GM12872 (cell line): ENCODE data around the gene AKIRIN2.

Source experiments
- TF ChIP-seq, protein P1 (sequence below): IDR thresholded peaks from 3 replicates; pipeline ENCODE4 v1.5.1; 2011; ENCODE audit warnings: low read depth, mild to moderate bottlenecking, low read length, moderate library complexity; ENCODE audit not compliant: insufficient read depth

Gene AKIRIN2

DNA sequence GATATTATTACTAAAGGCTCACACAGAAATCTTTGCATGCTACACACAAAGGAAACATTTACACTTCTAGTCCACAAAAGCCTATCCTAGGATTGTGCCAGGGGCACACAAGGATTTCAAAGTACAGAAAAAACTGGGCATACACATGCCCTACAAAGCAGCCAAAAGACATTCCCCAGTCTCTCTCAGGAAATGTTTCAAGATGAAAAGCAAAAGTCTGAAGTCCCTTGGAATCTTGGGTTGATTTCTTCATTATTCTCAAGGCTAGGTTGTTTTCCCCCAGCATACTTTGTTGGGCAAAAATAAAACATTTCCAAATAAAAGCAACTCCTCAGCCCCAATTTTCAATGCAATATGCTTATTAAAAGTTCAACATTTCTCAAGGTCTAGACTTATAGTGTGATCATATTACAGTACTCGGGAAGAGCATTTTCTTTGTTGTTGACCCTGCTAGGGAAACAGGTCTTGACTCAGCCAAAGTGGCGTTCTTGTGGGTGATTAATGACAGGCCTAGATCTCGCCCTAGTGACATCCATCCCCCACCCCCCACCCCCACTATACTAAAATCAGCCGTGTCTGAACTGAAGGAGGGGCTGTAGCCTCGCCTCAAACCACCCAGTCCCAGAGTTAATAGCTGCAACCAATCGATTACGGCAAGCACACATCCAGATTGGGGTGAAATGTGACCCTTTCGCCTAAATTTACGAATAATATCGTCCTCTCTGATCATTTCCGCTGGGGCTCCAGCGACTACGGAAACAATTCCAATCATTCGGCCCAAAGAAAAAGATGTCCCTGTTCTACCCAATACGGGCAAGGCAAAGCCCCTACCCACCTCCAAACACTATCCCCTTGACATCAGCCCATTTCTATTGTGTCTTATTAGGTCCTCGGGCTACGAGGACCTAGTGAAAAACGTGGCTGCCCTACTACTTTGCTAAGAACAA is 1.4 kb downstream of the AKIRIN2 start:
- TF ChIP-seq, protein P1, sequence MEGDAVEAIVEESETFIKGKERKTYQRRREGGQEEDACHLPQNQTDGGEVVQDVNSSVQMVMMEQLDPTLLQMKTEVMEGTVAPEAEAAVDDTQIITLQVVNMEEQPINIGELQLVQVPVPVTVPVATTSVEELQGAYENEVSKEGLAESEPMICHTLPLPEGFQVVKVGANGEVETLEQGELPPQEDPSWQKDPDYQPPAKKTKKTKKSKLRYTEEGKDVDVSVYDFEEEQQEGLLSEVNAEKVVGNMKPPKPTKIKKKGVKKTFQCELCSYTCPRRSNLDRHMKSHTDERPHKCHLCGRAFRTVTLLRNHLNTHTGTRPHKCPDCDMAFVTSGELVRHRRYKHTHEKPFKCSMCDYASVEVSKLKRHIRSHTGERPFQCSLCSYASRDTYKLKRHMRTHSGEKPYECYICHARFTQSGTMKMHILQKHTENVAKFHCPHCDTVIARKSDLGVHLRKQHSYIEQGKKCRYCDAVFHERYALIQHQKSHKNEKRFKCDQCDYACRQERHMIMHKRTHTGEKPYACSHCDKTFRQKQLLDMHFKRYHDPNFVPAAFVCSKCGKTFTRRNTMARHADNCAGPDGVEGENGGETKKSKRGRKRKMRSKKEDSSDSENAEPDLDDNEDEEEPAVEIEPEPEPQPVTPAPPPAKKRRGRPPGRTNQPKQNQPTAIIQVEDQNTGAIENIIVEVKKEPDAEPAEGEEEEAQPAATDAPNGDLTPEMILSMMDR, result no peak

DNA sequence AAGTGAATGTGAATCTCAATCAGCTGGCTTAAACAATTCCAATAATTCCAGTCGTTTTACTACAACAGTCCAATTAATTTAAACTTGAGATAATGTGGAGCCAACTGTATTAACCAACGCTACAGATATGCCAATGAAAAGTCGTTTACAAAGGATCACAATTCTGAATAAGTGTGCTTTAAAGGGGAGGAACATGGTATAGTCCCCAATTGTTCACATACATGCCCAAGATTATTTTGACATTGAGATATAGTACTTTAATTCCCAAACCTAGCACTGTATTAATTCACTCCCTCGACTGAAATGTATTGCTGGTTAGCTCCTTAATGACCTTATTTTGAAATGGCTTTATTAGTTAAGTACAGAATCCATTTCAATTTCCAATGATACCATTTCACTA is 2.5 kb downstream of the AKIRIN2 start:
- TF ChIP-seq, protein P1, result no peak

DNA sequence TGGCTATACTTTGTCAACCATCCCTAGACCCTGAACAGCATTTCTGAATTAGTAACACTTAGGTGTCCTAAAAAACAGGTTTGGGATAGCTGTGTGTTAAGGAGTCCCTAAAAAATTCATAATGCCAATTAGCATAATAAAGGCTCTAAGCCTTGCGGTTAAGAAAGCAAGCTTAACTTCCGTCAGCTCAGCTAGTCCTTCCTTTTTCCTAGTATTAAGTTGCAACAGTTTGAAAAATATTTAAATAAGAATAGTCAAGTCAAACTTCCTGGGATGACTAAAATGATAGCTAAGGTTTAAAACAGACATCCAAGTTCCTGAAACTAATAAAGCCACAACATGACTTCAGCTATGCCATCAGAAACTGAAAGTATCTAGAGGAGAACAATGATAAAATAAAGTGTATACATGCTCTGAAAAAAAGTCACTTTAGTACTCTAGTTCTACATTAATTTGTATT is 3.5 kb downstream of the AKIRIN2 start:
- TF ChIP-seq, protein P1, result no peak

DNA sequence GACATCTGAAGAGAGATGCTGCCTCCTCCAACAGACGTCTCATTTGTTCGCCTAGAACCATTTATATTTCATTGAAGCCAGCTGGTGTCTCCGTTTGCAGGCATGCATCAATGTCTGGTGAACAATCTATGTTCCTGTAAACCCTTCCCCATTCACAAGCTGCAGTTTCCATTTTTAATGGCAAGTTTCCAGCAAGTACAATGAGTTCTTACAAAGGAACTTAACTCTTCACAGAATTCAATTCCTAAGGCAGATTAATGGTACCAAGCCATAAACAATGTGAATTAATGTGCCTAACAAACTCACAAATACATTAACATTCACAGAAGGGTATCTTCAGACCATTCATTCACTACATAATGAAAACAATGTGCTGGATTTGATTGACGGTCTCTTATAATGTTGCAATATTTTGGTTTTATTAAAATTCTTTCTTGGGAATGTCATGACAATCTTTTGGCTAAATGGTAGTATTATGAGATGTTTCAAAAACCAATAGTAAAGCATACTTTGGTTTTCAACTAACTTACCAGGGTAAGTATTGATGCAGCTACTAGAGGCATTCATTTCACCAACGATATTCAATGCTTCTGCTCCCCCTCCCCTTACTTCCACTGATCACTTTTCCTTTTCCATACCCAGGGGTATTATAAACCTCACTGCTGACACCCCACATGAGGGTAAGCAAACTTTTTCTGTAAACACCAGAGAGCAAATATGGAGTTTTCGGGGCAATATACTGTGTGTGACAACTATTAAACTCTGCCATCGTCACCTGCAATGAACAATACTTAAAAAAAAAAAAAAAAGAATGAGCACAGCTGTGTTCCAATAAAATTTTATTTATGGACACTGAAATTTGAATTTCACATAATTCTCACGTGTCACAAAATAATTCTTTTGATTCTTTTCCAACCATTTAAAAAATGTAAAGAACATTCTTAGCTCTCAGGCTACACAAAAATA is 4.2 kb downstream of the AKIRIN2 start:
- TF ChIP-seq, protein P1, result no peak

DNA sequence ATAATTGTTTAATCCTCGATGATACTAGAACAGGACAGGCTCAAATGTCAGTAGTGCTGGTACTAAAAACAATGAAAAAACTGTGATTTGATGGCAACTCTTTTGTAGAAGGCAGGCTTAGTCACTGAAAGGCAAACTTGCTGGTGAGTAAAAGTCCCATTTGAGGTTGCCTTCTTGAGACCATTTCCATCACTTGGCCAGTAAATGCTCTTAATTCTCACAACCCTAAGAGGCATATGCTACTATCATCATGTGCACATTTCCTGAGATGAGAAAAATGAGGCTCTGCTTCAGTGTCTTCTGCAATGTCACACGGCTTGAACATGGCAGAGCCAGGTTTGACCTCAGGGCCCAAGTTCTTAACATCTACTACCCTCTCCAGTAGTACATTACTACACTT is 9.9 kb downstream of the AKIRIN2 start:
- TF ChIP-seq, protein P1, result no peak

DNA sequence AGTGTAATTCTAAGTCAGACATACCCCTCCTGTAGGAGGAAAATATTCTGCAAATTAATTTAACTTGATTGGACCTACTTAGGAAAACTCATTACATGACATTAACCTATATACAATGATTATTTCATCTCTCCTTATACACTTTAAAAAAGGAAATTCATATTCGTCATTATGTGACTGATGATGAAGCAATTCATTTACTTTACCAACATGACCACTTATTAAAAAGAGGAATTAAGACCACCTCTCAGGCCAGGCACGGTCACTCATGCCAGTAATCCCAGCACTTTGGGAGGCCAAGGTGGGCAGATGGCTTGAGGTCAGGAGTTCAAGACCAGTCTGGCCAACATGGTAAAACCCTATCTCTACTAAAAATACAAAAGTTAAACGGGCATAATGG is 11.6 kb downstream of the AKIRIN2 start:
- TF ChIP-seq, protein P1, result no peak

DNA sequence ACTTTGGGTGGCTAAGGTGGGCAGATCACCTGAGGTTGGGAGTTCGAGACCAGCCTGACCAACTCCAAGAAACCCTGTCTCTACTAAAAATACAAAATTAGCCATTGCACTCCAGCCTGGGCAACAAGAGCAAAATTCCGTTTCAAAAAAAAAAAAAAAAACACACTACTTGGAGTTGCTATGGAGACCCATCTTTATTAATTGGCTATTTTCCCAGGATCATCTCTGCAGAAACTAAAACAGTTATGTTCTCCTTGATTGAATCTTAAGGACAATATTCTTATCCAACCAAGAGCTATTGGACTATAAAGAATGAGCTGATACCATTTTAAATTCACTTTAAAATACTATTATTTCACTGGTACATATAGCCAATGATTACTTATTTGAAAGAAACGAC is 14.7 kb downstream of the AKIRIN2 start:
- TF ChIP-seq, protein P1, result no peak
